ENCODE data around the gene DNA2. TPM values are rescaled to one million over a fixed set of nuclear protein-coding genes. Genes with fewer than 3 reads are reported as not detected.

The DNA2 gene
- total and polyA plus RNA-seq, 2 of the 13 experiments (the other 11 are each of a cell fraction or from before 2014, with no cell fraction given) = 4.8 to 27.3 TPM

DNA sequence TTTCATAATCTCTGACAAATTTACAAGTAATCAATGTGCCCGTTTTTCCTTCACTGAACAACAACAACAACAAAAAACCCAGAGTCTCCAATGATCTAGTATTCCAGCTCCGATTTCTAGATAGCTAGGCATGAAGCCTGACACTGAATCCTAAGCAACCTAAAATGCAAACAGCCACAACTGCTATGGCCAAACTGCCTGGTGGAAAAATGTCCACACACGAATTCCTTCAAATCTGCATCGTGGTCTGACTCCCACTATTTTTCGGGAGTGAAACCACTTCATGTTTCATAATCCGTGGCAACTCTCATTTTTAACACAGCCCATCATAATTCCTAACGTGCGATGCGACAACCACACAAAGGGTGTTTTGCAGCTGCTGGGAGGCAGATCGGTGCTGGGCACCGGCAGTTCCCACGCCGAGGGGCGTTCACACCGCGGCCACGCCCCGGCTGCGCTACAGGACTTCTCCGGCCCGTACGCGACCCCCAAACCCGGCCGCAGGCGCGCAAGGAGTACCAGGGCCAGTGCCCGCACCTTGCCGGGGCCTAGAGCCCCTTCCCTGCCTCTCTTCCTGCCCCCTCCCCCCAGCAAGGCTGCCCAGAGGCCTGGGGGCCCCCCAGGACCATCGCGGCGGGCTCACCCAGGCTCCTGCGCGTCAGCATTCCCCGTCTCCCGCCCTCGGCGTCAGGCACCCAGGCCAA lies 65.5 kb downstream of the DNA2 start (continued):
- TF ChIP-seq, protein P1, sequence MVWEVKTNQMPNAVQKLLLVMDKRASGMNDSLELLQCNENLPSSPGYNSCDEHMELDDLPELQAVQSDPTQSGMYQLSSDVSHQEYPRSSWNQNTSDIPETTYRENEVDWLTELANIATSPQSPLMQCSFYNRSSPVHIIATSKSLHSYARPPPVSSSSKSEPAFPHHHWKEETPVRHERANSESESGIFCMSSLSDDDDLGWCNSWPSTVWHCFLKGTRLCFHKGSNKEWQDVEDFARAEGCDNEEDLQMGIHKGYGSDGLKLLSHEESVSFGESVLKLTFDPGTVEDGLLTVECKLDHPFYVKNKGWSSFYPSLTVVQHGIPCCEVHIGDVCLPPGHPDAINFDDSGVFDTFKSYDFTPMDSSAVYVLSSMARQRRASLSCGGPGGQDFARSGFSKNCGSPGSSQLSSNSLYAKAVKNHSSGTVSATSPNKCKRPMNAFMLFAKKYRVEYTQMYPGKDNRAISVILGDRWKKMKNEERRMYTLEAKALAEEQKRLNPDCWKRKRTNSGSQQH (CRISPR knock-in tag; IDR thresholded peaks at IDR 0.05; ENCODE audit: low read depth) = no peak; the same call in 1 of the 2 replicates
- TF ChIP-seq ZNF138 (CRISPR knock-in tag; IDR thresholded peaks at IDR 0.05; ENCODE audit: low read depth) (no peak), ZNF460 (CRISPR knock-in tag; IDR thresholded peaks at IDR 0.05; ENCODE audit: borderline replicate concordance) (no peak), ZNF256 (CRISPR knock-in tag; conservative IDR thresholded peaks at IDR 0.05) (no peak), SMAD1 (CRISPR knock-in tag; IDR thresholded peaks at IDR 0.05; ENCODE audit: borderline replicate concordance, low read depth) (no peak), ZIK1 (CRISPR knock-in tag; IDR thresholded peaks at IDR 0.05; ENCODE audit: borderline replicate concordance, low read depth) (no peak), TBL1XR1 (IDR thresholded peaks at IDR 0.05; ENCODE audit: borderline replicate concordance, low read length, partially characterized antibody) (no peak), ZNF589 (CRISPR knock-in tag; conservative IDR thresholded peaks at IDR 0.05) (no peak), HNRNPH1 (optimal IDR thresholded peaks at IDR 0.05; ENCODE audit: low read depth, low read length) (no peak), PAX8 (CRISPR knock-in tag; IDR thresholded peaks at IDR 0.05; ENCODE audit: borderline replicate concordance) (no peak; the same call in 1 of the 2 replicates)
- TF ChIP-seq, protein P2, sequence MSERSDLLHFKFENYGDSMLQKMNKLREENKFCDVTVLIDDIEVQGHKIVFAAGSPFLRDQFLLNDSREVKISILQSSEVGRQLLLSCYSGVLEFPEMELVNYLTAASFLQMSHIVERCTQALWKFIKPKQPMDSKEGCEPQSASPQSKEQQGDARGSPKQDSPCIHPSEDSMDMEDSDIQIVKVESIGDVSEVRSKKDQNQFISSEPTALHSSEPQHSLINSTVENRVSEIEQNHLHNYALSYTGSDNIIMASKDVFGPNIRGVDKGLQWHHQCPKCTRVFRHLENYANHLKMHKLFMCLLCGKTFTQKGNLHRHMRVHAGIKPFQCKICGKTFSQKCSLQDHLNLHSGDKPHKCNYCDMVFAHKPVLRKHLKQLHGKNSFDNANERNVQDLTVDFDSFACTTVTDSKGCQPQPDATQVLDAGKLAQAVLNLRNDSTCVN (CRISPR knock-in tag; IDR thresholded peaks at IDR 0.05; ENCODE audit: borderline replicate concordance) = no peak
- TF ChIP-seq, protein P3, sequence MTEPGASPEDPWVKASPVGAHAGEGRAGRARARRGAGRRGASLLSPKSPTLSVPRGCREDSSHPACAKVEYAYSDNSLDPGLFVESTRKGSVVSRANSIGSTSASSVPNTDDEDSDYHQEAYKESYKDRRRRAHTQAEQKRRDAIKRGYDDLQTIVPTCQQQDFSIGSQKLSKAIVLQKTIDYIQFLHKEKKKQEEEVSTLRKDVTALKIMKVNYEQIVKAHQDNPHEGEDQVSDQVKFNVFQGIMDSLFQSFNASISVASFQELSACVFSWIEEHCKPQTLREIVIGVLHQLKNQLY (CRISPR knock-in tag; IDR thresholded peaks at IDR 0.05) = no peak
- TF ChIP-seq, protein P4, sequence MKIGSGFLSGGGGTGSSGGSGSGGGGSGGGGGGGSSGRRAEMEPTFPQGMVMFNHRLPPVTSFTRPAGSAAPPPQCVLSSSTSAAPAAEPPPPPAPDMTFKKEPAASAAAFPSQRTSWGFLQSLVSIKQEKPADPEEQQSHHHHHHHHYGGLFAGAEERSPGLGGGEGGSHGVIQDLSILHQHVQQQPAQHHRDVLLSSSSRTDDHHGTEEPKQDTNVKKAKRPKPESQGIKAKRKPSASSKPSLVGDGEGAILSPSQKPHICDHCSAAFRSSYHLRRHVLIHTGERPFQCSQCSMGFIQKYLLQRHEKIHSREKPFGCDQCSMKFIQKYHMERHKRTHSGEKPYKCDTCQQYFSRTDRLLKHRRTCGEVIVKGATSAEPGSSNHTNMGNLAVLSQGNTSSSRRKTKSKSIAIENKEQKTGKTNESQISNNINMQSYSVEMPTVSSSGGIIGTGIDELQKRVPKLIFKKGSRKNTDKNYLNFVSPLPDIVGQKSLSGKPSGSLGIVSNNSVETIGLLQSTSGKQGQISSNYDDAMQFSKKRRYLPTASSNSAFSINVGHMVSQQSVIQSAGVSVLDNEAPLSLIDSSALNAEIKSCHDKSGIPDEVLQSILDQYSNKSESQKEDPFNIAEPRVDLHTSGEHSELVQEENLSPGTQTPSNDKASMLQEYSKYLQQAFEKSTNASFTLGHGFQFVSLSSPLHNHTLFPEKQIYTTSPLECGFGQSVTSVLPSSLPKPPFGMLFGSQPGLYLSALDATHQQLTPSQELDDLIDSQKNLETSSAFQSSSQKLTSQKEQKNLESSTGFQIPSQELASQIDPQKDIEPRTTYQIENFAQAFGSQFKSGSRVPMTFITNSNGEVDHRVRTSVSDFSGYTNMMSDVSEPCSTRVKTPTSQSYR (CRISPR knock-in tag; IDR thresholded peaks at IDR 0.05; ENCODE audit: borderline replicate concordance) = peak; percentile 33; the same call in 1 of the 2 replicates
- TF ChIP-seq, protein P5, sequence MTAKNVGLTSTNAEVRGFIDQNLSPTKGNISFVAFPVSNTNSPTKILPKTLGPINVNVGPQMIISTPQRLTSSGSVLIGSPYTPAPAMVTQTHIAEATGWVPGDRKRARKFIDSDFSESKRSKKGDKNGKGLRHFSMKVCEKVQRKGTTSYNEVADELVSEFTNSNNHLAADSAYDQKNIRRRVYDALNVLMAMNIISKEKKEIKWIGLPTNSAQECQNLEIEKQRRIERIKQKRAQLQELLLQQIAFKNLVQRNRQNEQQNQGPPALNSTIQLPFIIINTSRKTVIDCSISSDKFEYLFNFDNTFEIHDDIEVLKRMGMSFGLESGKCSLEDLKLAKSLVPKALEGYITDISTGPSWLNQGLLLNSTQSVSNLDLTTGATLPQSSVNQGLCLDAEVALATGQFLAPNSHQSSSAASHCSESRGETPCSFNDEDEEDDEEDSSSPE (CRISPR knock-in tag; IDR thresholded peaks at IDR 0.05) = no peak
- TF ChIP-seq, protein P6, sequence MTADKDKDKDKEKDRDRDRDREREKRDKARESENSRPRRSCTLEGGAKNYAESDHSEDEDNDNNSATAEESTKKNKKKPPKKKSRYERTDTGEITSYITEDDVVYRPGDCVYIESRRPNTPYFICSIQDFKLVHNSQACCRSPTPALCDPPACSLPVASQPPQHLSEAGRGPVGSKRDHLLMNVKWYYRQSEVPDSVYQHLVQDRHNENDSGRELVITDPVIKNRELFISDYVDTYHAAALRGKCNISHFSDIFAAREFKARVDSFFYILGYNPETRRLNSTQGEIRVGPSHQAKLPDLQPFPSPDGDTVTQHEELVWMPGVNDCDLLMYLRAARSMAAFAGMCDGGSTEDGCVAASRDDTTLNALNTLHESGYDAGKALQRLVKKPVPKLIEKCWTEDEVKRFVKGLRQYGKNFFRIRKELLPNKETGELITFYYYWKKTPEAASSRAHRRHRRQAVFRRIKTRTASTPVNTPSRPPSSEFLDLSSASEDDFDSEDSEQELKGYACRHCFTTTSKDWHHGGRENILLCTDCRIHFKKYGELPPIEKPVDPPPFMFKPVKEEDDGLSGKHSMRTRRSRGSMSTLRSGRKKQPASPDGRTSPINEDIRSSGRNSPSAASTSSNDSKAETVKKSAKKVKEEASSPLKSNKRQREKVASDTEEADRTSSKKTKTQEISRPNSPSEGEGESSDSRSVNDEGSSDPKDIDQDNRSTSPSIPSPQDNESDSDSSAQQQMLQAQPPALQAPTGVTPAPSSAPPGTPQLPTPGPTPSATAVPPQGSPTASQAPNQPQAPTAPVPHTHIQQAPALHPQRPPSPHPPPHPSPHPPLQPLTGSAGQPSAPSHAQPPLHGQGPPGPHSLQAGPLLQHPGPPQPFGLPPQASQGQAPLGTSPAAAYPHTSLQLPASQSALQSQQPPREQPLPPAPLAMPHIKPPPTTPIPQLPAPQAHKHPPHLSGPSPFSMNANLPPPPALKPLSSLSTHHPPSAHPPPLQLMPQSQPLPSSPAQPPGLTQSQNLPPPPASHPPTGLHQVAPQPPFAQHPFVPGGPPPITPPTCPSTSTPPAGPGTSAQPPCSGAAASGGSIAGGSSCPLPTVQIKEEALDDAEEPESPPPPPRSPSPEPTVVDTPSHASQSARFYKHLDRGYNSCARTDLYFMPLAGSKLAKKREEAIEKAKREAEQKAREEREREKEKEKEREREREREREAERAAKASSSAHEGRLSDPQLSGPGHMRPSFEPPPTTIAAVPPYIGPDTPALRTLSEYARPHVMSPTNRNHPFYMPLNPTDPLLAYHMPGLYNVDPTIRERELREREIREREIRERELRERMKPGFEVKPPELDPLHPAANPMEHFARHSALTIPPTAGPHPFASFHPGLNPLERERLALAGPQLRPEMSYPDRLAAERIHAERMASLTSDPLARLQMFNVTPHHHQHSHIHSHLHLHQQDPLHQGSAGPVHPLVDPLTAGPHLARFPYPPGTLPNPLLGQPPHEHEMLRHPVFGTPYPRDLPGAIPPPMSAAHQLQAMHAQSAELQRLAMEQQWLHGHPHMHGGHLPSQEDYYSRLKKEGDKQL (CRISPR knock-in tag; IDR thresholded peaks at IDR 0.05; ENCODE audit: low read depth) = 0 out of 2 replicates have a peak, but pooled peaks have one; percentile 12

Data from HepG2 (cell line).